ENCODE measurements around the gene PIP5K1B. TPM values are rescaled to one million over a fixed set of nuclear protein-coding genes. Genes with fewer than 3 reads are reported as not detected.

Gene PIP5K1B
- total RNA-seq, 1 donor from 2014 or later: 0.71 TPM

DNA sequence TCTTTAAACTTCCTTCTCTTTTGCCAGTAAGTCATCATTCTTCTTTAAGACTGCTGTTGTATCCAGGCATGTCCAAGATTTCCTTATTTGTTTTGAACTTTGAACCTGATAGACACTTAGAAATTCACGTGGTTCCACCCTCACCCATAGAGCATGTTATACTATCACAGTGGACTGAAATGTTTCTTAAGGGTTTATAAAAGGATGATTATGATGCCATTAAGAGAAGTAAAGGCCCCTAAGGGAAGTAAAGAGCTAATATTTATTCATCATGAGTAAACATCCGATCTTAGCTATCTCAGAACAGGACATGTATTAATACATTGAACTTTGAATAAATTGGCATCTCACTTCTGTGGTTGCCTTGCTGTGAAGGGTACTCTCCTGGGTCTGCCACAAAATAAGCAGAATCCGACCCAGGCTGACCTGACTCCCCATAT lies 259.1 kb downstream of the PIP5K1B start:
- TF ChIP-seq, protein P1, sequence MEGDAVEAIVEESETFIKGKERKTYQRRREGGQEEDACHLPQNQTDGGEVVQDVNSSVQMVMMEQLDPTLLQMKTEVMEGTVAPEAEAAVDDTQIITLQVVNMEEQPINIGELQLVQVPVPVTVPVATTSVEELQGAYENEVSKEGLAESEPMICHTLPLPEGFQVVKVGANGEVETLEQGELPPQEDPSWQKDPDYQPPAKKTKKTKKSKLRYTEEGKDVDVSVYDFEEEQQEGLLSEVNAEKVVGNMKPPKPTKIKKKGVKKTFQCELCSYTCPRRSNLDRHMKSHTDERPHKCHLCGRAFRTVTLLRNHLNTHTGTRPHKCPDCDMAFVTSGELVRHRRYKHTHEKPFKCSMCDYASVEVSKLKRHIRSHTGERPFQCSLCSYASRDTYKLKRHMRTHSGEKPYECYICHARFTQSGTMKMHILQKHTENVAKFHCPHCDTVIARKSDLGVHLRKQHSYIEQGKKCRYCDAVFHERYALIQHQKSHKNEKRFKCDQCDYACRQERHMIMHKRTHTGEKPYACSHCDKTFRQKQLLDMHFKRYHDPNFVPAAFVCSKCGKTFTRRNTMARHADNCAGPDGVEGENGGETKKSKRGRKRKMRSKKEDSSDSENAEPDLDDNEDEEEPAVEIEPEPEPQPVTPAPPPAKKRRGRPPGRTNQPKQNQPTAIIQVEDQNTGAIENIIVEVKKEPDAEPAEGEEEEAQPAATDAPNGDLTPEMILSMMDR (IDR thresholded peaks at IDR 0.05; ENCODE audit: insufficient read depth, low read length, poor library complexity, severe bottlenecking): no peak
- no peak for DNase-seq (ENCODE audit: low read depth)
- H3K4me3 ChIP-seq (ENCODE audit: low read depth, low read length): no peak overlapping the region
- no peaks in the 10 kb centered on the region for H3K36me3 ChIP-seq (ENCODE audit: control insufficient read depth, insufficient read depth, low read length)
- H3K27me3 ChIP-seq (ENCODE audit: control insufficient read depth, insufficient read depth, low read length): no peaks in the 10 kb centered on the region

DNA sequence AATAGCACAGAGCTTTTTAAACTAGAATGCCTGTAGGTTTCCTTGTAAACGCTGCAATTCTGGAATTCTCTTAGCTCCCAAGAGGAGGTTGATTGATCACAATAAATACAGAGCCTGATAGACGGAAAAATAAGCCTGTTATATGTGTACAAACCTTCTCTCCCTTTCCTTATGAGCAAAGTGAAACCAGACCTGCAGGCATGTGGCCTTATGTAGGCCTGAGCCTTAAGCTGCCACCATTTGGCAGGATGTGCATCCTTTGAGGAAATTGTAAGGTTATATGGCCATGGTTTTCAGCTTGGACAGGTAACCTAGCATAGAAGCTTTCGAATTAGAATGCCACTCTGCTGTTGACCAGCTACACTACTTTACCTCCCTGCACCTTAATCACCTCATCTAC lies 259.7 kb downstream of the PIP5K1B start:
- TF ChIP-seq, protein P1 (IDR thresholded peaks at IDR 0.05; ENCODE audit: insufficient read depth, low read length, poor library complexity, severe bottlenecking): no peak
- Histone ChIP-seq H3K27me3 (ENCODE audit: control insufficient read depth, insufficient read depth, low read length) (no peaks in the 10 kb centered on the region), H3K36me3 (ENCODE audit: control insufficient read depth, insufficient read depth, low read length) (no peaks in the 10 kb centered on the region), H3K4me3 (ENCODE audit: low read depth, low read length) (no peak overlapping the region)
- no peak for DNase-seq (ENCODE audit: low read depth)

DNA sequence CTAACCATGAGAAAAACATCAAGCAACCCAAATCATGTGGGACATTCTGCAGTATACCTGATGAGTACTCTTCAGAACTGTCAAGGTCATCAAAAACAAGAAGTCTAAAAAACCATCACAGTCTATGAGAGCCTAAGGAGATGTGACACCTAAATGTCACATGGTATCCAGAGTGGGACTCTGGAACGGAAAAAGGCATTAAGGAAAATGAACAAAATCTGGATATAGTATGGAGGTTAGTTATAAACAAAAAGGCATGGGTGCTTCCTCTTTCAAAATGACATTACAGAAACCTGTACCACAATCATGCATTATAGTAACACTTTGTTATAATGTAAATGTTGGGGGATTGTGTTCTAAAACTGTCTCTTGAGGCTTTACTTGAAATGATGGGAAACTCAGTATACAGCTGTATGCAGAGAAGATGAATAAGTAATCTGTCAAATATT lies 261.5 kb downstream of the PIP5K1B start:
- TF ChIP-seq, protein P1 (IDR thresholded peaks at IDR 0.05; ENCODE audit: insufficient read depth, low read length, poor library complexity, severe bottlenecking): no peak
- no peak for DNase-seq (ENCODE audit: low read depth)
- no peaks in the 10 kb centered on the region for H3K27me3 ChIP-seq (ENCODE audit: control insufficient read depth, insufficient read depth, low read length)
- H3K36me3 ChIP-seq (ENCODE audit: control insufficient read depth, insufficient read depth, low read length): no peaks in the 10 kb centered on the region
- no peak overlapping the region for H3K4me3 ChIP-seq (ENCODE audit: low read depth, low read length)

GRCh38 chr9:68967800-68968199 lies 262.8 kb downstream of the PIP5K1B start:
- H3K4me3 ChIP-seq (ENCODE audit: low read depth, low read length): no peak overlapping the region
- no peak for DNase-seq (ENCODE audit: low read depth)
- TF ChIP-seq, protein P1 (IDR thresholded peaks at IDR 0.05; ENCODE audit: insufficient read depth, low read length, poor library complexity, severe bottlenecking): no peak
- H3K36me3 ChIP-seq (ENCODE audit: control insufficient read depth, insufficient read depth, low read length): no peaks in the 10 kb centered on the region
- H3K27me3 ChIP-seq (ENCODE audit: control insufficient read depth, insufficient read depth, low read length): no peaks in the 10 kb centered on the region

DNA sequence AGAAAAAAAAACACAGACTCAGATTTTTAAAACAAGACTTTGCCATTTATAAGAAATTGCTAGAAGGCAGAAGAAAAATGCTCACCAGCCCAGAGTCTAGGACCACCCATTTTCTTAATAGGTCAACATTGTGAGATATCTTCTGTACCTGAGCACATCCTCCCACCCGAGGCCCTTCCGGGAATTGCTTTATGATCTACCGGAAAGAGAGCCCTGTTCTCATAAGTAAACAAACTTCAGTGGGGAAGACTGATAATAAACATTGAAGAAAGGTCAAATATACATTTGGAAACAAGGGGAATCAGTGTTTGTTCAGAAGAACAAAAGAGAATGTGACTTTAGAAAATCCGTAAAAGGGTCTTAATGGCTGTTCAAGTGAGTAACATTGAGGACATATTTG lies 264.5 kb downstream of the PIP5K1B start:
- TF ChIP-seq, protein P1 (IDR thresholded peaks at IDR 0.05; ENCODE audit: insufficient read depth, low read length, poor library complexity, severe bottlenecking): no peak
- H3K27me3 ChIP-seq (ENCODE audit: control insufficient read depth, insufficient read depth, low read length): no peaks in the 10 kb centered on the region
- H3K36me3 ChIP-seq (ENCODE audit: control insufficient read depth, insufficient read depth, low read length): no peaks in the 10 kb centered on the region
- H3K4me3 ChIP-seq (ENCODE audit: low read depth, low read length): no peak overlapping the region
- DNase-seq (ENCODE audit: low read depth): no peak

GRCh38 chr9:68970151-68970550 lies 265.1 kb downstream of the PIP5K1B start:
- TF ChIP-seq, protein P1 (IDR thresholded peaks at IDR 0.05; ENCODE audit: insufficient read depth, low read length, poor library complexity, severe bottlenecking): no peak
- H3K36me3 ChIP-seq (ENCODE audit: control insufficient read depth, insufficient read depth, low read length): no peaks in the 10 kb centered on the region
- H3K4me3 ChIP-seq (ENCODE audit: low read depth, low read length): no peak overlapping the region
- no peaks in the 10 kb centered on the region for H3K27me3 ChIP-seq (ENCODE audit: control insufficient read depth, insufficient read depth, low read length)
- DNase-seq (ENCODE audit: low read depth): no peak

Measured in kidney epithelial cell (primary cell).